ENCODE measurements around the gene CDC42SE2.
"Not testable (repeated sequence)": the region's sequence is repeated elsewhere in the genome, so short reads cannot be mapped to it uniquely, and the experiment has no call there.

Gene CDC42SE2

GRCh38 chr5:131321066-131321465 is 57.2 kb downstream of the CDC42SE2 start:
- no peak for DNase-seq (ENCODE audit: low read depth)

- no peak for DNase-seq (ENCODE audit: low read depth)
These were observed 59.1 kb downstream of the CDC42SE2 start for GRCh38 chr5:131322926-131323325.

GRCh38 chr5:131323378-131323777 is 59.5 kb downstream of the CDC42SE2 start:
- no peak for DNase-seq (ENCODE audit: low read depth)

- DNase-seq (ENCODE audit: low read depth), result no peak
These were observed 60.5 kb downstream of the CDC42SE2 start for GRCh38 chr5:131324303-131324702.

GRCh38 chr5:131328536-131329285 is 64.9 kb downstream of the CDC42SE2 start:
- DNase-seq (ENCODE audit: low read depth), result no peak

GRCh38 chr5:131329286-131329560 is 65.4 kb downstream of the CDC42SE2 start:
- DNase-seq (ENCODE audit: low read depth), result no peak

- no peak for DNase-seq (ENCODE audit: low read depth)
These were observed 66.2 kb downstream of the CDC42SE2 start for GRCh38 chr5:131330031-131330430.

GRCh38 chr5:131335756-131336155 is 71.9 kb downstream of the CDC42SE2 start:
- DNase-seq (ENCODE audit: low read depth), result not testable (repeated sequence)

GRCh38 chr5:131336801-131337200 is 72.9 kb downstream of the CDC42SE2 start:
- DNase-seq (ENCODE audit: low read depth), result not testable (repeated sequence)

- DNase-seq (ENCODE audit: low read depth), result not testable (repeated sequence)
These were observed 73.6 kb downstream of the CDC42SE2 start for GRCh38 chr5:131337240-131338050.

- DNase-seq (ENCODE audit: low read depth), result no peak
These were observed 74.2 kb downstream of the CDC42SE2 start for GRCh38 chr5:131338051-131338453.

- DNase-seq (ENCODE audit: low read depth), result not testable (repeated sequence)
These were observed 80.4 kb downstream of the CDC42SE2 start for GRCh38 chr5:131344288-131344687.

GRCh38 chr5:131346204-131346603 is 82.4 kb downstream of the CDC42SE2 start:
- DNase-seq (ENCODE audit: low read depth), result not testable (repeated sequence)

- no peak for DNase-seq (ENCODE audit: low read depth)
These were observed 90.1 kb downstream of the CDC42SE2 start for GRCh38 chr5:131353991-131354390.

- DNase-seq (ENCODE audit: low read depth), result no peak
These were observed 92.2 kb downstream of the CDC42SE2 start for GRCh38 chr5:131355971-131356528.

- no peak for DNase-seq (ENCODE audit: low read depth)
These were observed 92.8 kb downstream of the CDC42SE2 start for GRCh38 chr5:131356619-131357018.

- no peak for DNase-seq (ENCODE audit: low read depth)
These were observed 94.1 kb downstream of the CDC42SE2 start for GRCh38 chr5:131357739-131358561.

GRCh38 chr5:131361677-131362315 is 97.9 kb downstream of the CDC42SE2 start:
- DNase-seq (ENCODE audit: low read depth), result no peak

- DNase-seq (ENCODE audit: low read depth), result no peak
These were observed 100.1 kb downstream of the CDC42SE2 start for GRCh38 chr5:131363811-131364506.

GRCh38 chr5:131364507-131365050 is 100.7 kb downstream of the CDC42SE2 start:
- no peak for DNase-seq (ENCODE audit: low read depth)

GRCh38 chr5:131366428-131366827 is 102.6 kb downstream of the CDC42SE2 start:
- DNase-seq (ENCODE audit: low read depth), result no peak

Measured in activated T-helper 9 cell treated with anti-CD3 and anti-CD28 coated beads, Interleukin-2, amount 50 U/mL, for 16 hours (primary cell).